Activated B cell treated with CpG ODN at 0.5 μM for 24 hours (primary cell): ENCODE data around the gene VWA8. TPM values are rescaled to one million over a fixed set of nuclear protein-coding genes. Genes with fewer than 3 reads are reported as not detected.

Source experiments
- ATAC-seq: fragments of 200-7000 bp; cut with Tn5 transposase; one replicate; pipeline ENCODE4 v1.10.0; 2021; ENCODE audit warnings: low read depth, mild to moderate bottlenecking, moderate library complexity
- CTCF ChIA-PET: fragments of 350-600 bp; sonication (Branson Sonifier 250); formaldehyde crosslinking; loops from one replicate; lab custom pipeline; 2021; ENCODE audit warnings: antibody characterized with exemption; lab: Charles Lee
- POLR2A ChIA-PET: fragments of 350-600 bp; sonication (Branson Sonifier 250); formaldehyde crosslinking; loops from one replicate; lab custom pipeline; 2021; ENCODE audit warnings: antibody characterized with exemption; lab: Charles Lee
- DNase-seq: peaks from one replicate; pipeline ENCODE4 v3.0.0; 2022
- H3K27ac Mint-ChIP-seq: one replicate; pipeline ENCODE4 v1.8.0; 2020; ENCODE audit warnings: mixed read lengths
- H3K27me3 Mint-ChIP-seq: one replicate; pipeline ENCODE4 v1.8.0; 2021; ENCODE audit warnings: mixed read lengths
- H3K36me3 Mint-ChIP-seq: one replicate; pipeline ENCODE4 v1.8.0; 2021; ENCODE audit warnings: low read depth, mixed read lengths
- H3K4me1 Mint-ChIP-seq: one replicate; pipeline ENCODE4 v1.8.0; 2021; ENCODE audit warnings: mixed read lengths
- H3K4me3 Mint-ChIP-seq: one replicate; pipeline ENCODE4 v1.8.0; 2020; ENCODE audit warnings: mild to moderate bottlenecking, mixed read lengths
- H3K9me3 Mint-ChIP-seq: one replicate; pipeline ENCODE4 v1.8.0; 2020; ENCODE audit warnings: mixed read lengths
- intact Hi-C: fragments of 100-400 bp; cut with micrococcal nuclease; formaldehyde crosslinking; loops from one replicate; pipeline ENCODE4 v1.15.1; 2024
- total RNA-seq: library from RNA; stranded (reverse); gene quantifications from 2 replicates; pipeline ENCODE4 v1.2.3, GENCODE V29; 2022
- TF ChIP-seq, protein P1 (sequence below): fragments of 200-600 bp; IDR thresholded peaks from one replicate; pipeline ENCODE4 v1.8.0; 2022; ENCODE audit warnings: antibody characterized with exemption, mild to moderate bottlenecking

The VWA8 gene
- total RNA-seq, 1 donor from 2014 or later: 21.7 TPM

DNA sequence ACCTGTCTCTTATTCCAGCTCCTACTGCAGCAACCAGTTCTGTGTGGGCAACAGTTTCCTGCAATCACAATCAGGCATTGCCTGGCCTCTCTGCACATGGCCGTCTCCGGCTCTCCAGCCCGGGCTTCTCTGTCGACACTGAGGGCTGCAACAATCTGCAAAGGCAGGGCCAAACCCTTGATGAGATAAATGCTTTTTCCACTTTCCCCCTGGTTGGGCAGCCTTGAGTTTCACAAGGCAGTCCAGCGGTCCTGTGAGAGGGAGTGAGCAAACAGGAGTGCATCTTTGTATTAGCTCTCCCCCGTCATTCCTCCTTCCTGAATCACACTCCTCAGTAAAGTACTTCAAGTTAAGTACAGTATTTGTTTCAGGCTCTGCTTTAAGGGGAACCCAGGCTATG, 40.7 kb upstream of the VWA8 start:
- CTCF ChIA-PET: no interaction called here
- H3K27me3 Mint-ChIP-seq: peaks cover 17% of the 10 kb centered on the region
- H3K36me3 Mint-ChIP-seq: no peaks in the 10 kb centered on the region
- no peaks in the 10 kb centered on the region for H3K4me1 Mint-ChIP-seq
- POLR2A ChIA-PET: no interaction called here
- H3K27ac Mint-ChIP-seq: no peak overlapping the region
- H3K4me3 Mint-ChIP-seq: no peak overlapping the region
- intact Hi-C loops: no loop called here
- TF ChIP-seq, protein P1, sequence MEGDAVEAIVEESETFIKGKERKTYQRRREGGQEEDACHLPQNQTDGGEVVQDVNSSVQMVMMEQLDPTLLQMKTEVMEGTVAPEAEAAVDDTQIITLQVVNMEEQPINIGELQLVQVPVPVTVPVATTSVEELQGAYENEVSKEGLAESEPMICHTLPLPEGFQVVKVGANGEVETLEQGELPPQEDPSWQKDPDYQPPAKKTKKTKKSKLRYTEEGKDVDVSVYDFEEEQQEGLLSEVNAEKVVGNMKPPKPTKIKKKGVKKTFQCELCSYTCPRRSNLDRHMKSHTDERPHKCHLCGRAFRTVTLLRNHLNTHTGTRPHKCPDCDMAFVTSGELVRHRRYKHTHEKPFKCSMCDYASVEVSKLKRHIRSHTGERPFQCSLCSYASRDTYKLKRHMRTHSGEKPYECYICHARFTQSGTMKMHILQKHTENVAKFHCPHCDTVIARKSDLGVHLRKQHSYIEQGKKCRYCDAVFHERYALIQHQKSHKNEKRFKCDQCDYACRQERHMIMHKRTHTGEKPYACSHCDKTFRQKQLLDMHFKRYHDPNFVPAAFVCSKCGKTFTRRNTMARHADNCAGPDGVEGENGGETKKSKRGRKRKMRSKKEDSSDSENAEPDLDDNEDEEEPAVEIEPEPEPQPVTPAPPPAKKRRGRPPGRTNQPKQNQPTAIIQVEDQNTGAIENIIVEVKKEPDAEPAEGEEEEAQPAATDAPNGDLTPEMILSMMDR: no peak
- ATAC-seq (no peak), DNase-seq (no peak)
- H3K9me3 Mint-ChIP-seq: no peaks in the 10 kb centered on the region

GRCh38 chr13:42000846-42001245, 39.9 kb upstream of the VWA8 start:
- CTCF ChIA-PET: no interaction called here
- POLR2A ChIA-PET: no interaction called here
- intact Hi-C loops: no loop called here
- no peak overlapping the region for H3K4me3 Mint-ChIP-seq
- H3K27ac Mint-ChIP-seq: no peak overlapping the region
- no peaks in the 10 kb centered on the region for H3K36me3 Mint-ChIP-seq
- peaks cover 17% of the 10 kb centered on the region for H3K27me3 Mint-ChIP-seq
- H3K4me1 Mint-ChIP-seq: no peaks in the 10 kb centered on the region
- DNase-seq (no peak), ATAC-seq (no peak)
- no peaks in the 10 kb centered on the region for H3K9me3 Mint-ChIP-seq
- TF ChIP-seq, protein P1: no peak

DNA sequence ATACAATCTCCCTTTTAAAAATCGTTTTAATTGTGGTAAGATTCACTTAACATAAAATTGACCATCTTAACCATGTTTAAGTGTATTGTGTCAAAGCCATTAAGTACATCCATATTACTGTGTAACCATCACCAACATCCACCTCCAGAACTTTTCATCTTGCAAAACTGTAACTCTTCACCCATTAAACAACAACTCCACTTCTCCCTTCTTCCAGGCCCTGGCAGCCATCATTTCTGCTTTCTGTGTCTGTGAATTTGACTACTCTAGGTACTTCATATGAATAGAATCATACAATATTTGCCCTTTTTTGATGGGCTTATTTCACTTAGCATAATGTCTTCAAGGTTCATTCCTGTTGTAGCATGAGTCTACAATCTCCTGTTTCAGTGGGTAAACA, 36.5 kb upstream of the VWA8 start:
- ATAC-seq (no peak), DNase-seq (no peak)
- TF ChIP-seq, protein P1: no peak

GRCh38 chr13:41995946-41996345, 35.0 kb upstream of the VWA8 start:
- Mint-ChIP-seq H3K36me3 (no peaks in the 10 kb centered on the region), H3K4me1 (no peaks in the 10 kb centered on the region), H3K4me3 (no peak overlapping the region), H3K9me3 (no peaks in the 10 kb centered on the region), H3K27me3 (peaks cover 17% of the 10 kb centered on the region), H3K27ac (no peak overlapping the region)
- DNase-seq: no peak
- no peak for ATAC-seq
- ChIA-PET CTCF (no interaction called here), POLR2A (no interaction called here)
- TF ChIP-seq, protein P1: no peak
- intact Hi-C loops: no loop called here

More for the DNA sequence above, 36.5 kb upstream of the VWA8 start:
- Mint-ChIP-seq H3K4me3 (no peak overlapping the region), H3K36me3 (no peaks in the 10 kb centered on the region), H3K4me1 (no peaks in the 10 kb centered on the region), H3K27me3 (peaks cover 17% of the 10 kb centered on the region), H3K9me3 (no peaks in the 10 kb centered on the region), H3K27ac (no peak overlapping the region)
- intact Hi-C loops: no loop called here
- ChIA-PET CTCF (no interaction called here), POLR2A (no interaction called here)

DNA sequence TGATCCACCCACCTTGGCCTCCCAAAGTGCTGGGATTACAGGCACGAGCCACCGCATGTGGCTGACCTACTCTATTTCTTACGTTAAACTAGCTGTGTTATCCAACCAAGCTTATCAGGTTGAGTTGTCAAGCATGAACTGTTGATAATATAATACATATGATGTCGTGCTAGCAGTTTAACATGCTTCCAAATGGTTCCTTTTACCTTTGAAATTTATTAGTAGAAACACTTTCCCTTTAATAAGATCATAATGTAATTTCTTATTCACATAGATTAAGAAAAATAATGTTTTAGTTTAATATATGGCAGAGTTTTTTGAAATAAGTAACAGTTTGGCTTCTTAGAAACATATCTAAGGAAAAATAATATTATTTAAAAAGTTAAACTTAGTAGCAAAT, 34.4 kb upstream of the VWA8 start:
- Mint-ChIP-seq H3K4me3 (no peak overlapping the region), H3K36me3 (no peaks in the 10 kb centered on the region), H3K27me3 (peaks cover 23% of the 10 kb centered on the region), H3K27ac (no peak overlapping the region), H3K9me3 (no peaks in the 10 kb centered on the region), H3K4me1 (no peaks in the 10 kb centered on the region)
- intact Hi-C loops: no loop called here
- CTCF ChIA-PET: no interaction called here
- TF ChIP-seq, protein P1: no peak
- DNase-seq (no peak), ATAC-seq (no peak)
- POLR2A ChIA-PET: no interaction called here
